GM23338 (cell line): ENCODE data around the gene TSPOAP1. TPM values are rescaled to one million over a fixed set of nuclear protein-coding genes. Genes with fewer than 3 reads are reported as not detected.

ENCODE experiments used
- ATAC-seq: fragments of 200-7000 bp; cut with Tn5 transposase; 3 replicates; pipeline ENCODE4 v1.9.1; 2020
- DNase-seq: peaks from one replicate; pipeline ENCODE4 v3.0.0-alpha.2; 2015; ENCODE audit warnings: low spot score
- H2AFZ ChIP-seq: fragments of 200-600 bp; sonication (generic); 2 replicates; pipeline ENCODE4 v1.8.0; 2016; ENCODE audit warnings: antibody characterized with exemption, mild to moderate bottlenecking, moderate library complexity
- H3F3A ChIP-seq: fragments of 200-600 bp; sonication (generic); replicated peaks from 2 replicates; pipeline ENCODE4 v1.8.0; 2017; ENCODE audit warnings: antibody characterized with exemption, mixed run types, low read depth
- H3K27ac ChIP-seq: fragments of 200-600 bp; sonication (generic); 2 replicates; pipeline ENCODE4 v1.6.1; 2016; ENCODE audit warnings: low read depth
- H3K27me3 ChIP-seq: fragments of 200-600 bp; sonication (generic); 2 replicates; pipeline ENCODE4 v1.8.0; 2016; ENCODE audit warnings: mild to moderate bottlenecking, mixed run types, moderate library complexity; ENCODE audit not compliant: insufficient read depth
- H3K36me3 ChIP-seq: fragments of 200-600 bp; sonication (generic); 2 replicates; pipeline ENCODE4 v1.8.0; 2016; ENCODE audit warnings: mild to moderate bottlenecking; ENCODE audit not compliant: insufficient read depth
- H3K4me1 ChIP-seq: fragments of 200-600 bp; sonication (generic); 2 replicates; pipeline ENCODE4 v1.8.0; 2016; ENCODE audit warnings: mild to moderate bottlenecking, moderate library complexity; ENCODE audit not compliant: insufficient read depth
- H3K4me2 ChIP-seq: fragments of 200-600 bp; sonication (generic); 2 replicates; pipeline ENCODE4 v1.7.1; 2017; ENCODE audit warnings: mixed run types
- H3K4me3 ChIP-seq: fragments of 200-600 bp; sonication (generic); 2 replicates; pipeline ENCODE4 v1.6.1; 2016; ENCODE audit warnings: mixed run types
- H3K79me2 ChIP-seq: fragments of 200-600 bp; sonication (generic); replicated peaks from 2 replicates; pipeline ENCODE4 v1.8.0; 2017; ENCODE audit warnings: mild to moderate bottlenecking; ENCODE audit not compliant: insufficient read depth
- H3K9me2 ChIP-seq: fragments of 200-600 bp; sonication (generic); 2 replicates; pipeline ENCODE4 v1.8.0; 2017; ENCODE audit not compliant: insufficient read depth
- H4K20me1 ChIP-seq: fragments of 200-600 bp; sonication (generic); replicated peaks from 2 replicates; pipeline ENCODE4 v1.8.0; 2017; ENCODE audit warnings: mild to moderate bottlenecking; ENCODE audit not compliant: insufficient read depth
- H3K27ac Mint-ChIP-seq: 2 replicates; pipeline ENCODE4 v1.8.0; 2020; ENCODE audit warnings: inconsistent platforms, mild to moderate bottlenecking, moderate library complexity, mixed read lengths
- H3K27me3 Mint-ChIP-seq: 3 replicates; pipeline ENCODE4 v1.8.0; 2022; ENCODE audit warnings: low read depth, mild to moderate bottlenecking, moderate library complexity, mixed read lengths, inconsistent platforms; ENCODE audit not compliant: insufficient read depth, poor library complexity
- H3K36me3 Mint-ChIP-seq: 3 replicates; pipeline ENCODE4 v1.8.0; 2021; ENCODE audit warnings: low read depth, mild to moderate bottlenecking, inconsistent platforms, moderate library complexity, mixed read lengths
- H3K4me1 Mint-ChIP-seq: 3 replicates; pipeline ENCODE4 v1.8.0; 2020; ENCODE audit warnings: mild to moderate bottlenecking, inconsistent platforms, mixed read lengths
- H3K4me3 Mint-ChIP-seq: 3 replicates; pipeline ENCODE4 v1.8.0; 2021; ENCODE audit warnings: moderate library complexity, mild to moderate bottlenecking, inconsistent platforms, mixed read lengths
- H3K9me3 Mint-ChIP-seq: 3 replicates; pipeline ENCODE4 v1.8.0; 2020; ENCODE audit warnings: moderate library complexity, mild to moderate bottlenecking, inconsistent platforms, mixed read lengths
- CREB1 ChIP-seq: fragments of 250-450 bp; sonication (Bioruptor Pico); IDR thresholded peaks from 2 replicates; pipeline ENCODE4 v1.5.0; 2020; ENCODE audit warnings: low read depth, mild to moderate bottlenecking, moderate library complexity
- ETS1 ChIP-seq: IDR thresholded peaks from 2 replicates; pipeline ENCODE4 v1.6.1; 2016; ENCODE audit warnings: antibody characterized with exemption
- EZH2 ChIP-seq: fragments of 200-600 bp; sonication (generic); IDR thresholded peaks from one replicate; pipeline ENCODE4 v1.8.0; 2017; ENCODE audit warnings: antibody characterized with exemption, mild to moderate bottlenecking, low read depth; ENCODE audit not compliant: unreplicated experiment
- EZH2phosphoT487 ChIP-seq: fragments of 200-600 bp; sonication (generic); IDR thresholded peaks from one replicate; pipeline ENCODE4 v1.8.1; 2018; ENCODE audit warnings: antibody characterized with exemption; ENCODE audit not compliant: unreplicated experiment
- JUNB ChIP-seq: IDR thresholded peaks from one replicate; pipeline ENCODE4 v1.6.1; 2016; ENCODE audit warnings: antibody characterized with exemption; ENCODE audit not compliant: unreplicated experiment
- NANOG ChIP-seq: IDR thresholded peaks from 2 replicates; pipeline ENCODE4 v1.6.1; 2016; ENCODE audit warnings: antibody characterized with exemption, borderline replicate concordance
- POLR2AphosphoS5 ChIP-seq: IDR thresholded peaks from 2 replicates; pipeline ENCODE4 v1.6.1; 2016; ENCODE audit warnings: antibody characterized with exemption, low read depth
- STAT1 ChIP-seq: IDR thresholded peaks from one replicate; pipeline ENCODE4 v1.6.1; 2016; ENCODE audit warnings: antibody characterized with exemption; ENCODE audit not compliant: unreplicated experiment
- ZNF114 ChIP-seq: fragments of 250-450 bp; sonication (Bioruptor Pico); IDR thresholded peaks from 2 replicates; pipeline ENCODE4 v1.5.0; 2020; ENCODE audit warnings: mild to moderate bottlenecking, moderate library complexity
- ZNF331 ChIP-seq: fragments of 250-450 bp; sonication (Bioruptor Pico); IDR thresholded peaks from 2 replicates; pipeline ENCODE4 v1.5.0; 2020; ENCODE audit warnings: low read depth, mild to moderate bottlenecking, moderate library complexity
- polyA plus RNA-seq: library from polyadenylated mRNA; unstranded; fragments of >200 nt; fragmentation: Nextera tagmentation; extraction: Ambion mirVana; gene quantifications from 2 replicates; pipeline ENCODE4 v1.2.1, GENCODE V29; 2016
- total RNA-seq: library from RNA; depleted of rRNA; stranded (reverse); fragments of >200 nt; shearing (Covaris generic); gene quantifications from 2 replicates; pipeline ENCODE4 v1.2.3, GENCODE V29; 2014
- TF ChIP-seq, protein P1 (sequence below): fragments of 250-450 bp; sonication (Bioruptor Pico); IDR thresholded peaks from 2 replicates; pipeline ENCODE4 v1.5.0; 2020; ENCODE audit warnings: mild to moderate bottlenecking, moderate library complexity
- TF ChIP-seq, protein P2 (sequence below), 2 experiments: fragments of 200-600 bp in 1 of 2; sonication (generic) in 1 of 2; conservative IDR thresholded peaks; 2 replicates each; pipeline versions ENCODE4 v1.5.1 to v1.6.1; 2016 to 2017; ENCODE audit warnings: antibody characterized with exemption in 2 of 2, low read depth in 2 of 2, mild to moderate bottlenecking in 2 of 2, moderate library complexity in 1 of 2

The TSPOAP1 gene
- total and polyA plus RNA-seq, 2 experiments from 2014 or later = 7.3 to 11.8 TPM

GRCh38 chr17:58289869-58290268, 38.7 kb downstream of the TSPOAP1 start (continued):
- TF ChIP-seq, protein P1, sequence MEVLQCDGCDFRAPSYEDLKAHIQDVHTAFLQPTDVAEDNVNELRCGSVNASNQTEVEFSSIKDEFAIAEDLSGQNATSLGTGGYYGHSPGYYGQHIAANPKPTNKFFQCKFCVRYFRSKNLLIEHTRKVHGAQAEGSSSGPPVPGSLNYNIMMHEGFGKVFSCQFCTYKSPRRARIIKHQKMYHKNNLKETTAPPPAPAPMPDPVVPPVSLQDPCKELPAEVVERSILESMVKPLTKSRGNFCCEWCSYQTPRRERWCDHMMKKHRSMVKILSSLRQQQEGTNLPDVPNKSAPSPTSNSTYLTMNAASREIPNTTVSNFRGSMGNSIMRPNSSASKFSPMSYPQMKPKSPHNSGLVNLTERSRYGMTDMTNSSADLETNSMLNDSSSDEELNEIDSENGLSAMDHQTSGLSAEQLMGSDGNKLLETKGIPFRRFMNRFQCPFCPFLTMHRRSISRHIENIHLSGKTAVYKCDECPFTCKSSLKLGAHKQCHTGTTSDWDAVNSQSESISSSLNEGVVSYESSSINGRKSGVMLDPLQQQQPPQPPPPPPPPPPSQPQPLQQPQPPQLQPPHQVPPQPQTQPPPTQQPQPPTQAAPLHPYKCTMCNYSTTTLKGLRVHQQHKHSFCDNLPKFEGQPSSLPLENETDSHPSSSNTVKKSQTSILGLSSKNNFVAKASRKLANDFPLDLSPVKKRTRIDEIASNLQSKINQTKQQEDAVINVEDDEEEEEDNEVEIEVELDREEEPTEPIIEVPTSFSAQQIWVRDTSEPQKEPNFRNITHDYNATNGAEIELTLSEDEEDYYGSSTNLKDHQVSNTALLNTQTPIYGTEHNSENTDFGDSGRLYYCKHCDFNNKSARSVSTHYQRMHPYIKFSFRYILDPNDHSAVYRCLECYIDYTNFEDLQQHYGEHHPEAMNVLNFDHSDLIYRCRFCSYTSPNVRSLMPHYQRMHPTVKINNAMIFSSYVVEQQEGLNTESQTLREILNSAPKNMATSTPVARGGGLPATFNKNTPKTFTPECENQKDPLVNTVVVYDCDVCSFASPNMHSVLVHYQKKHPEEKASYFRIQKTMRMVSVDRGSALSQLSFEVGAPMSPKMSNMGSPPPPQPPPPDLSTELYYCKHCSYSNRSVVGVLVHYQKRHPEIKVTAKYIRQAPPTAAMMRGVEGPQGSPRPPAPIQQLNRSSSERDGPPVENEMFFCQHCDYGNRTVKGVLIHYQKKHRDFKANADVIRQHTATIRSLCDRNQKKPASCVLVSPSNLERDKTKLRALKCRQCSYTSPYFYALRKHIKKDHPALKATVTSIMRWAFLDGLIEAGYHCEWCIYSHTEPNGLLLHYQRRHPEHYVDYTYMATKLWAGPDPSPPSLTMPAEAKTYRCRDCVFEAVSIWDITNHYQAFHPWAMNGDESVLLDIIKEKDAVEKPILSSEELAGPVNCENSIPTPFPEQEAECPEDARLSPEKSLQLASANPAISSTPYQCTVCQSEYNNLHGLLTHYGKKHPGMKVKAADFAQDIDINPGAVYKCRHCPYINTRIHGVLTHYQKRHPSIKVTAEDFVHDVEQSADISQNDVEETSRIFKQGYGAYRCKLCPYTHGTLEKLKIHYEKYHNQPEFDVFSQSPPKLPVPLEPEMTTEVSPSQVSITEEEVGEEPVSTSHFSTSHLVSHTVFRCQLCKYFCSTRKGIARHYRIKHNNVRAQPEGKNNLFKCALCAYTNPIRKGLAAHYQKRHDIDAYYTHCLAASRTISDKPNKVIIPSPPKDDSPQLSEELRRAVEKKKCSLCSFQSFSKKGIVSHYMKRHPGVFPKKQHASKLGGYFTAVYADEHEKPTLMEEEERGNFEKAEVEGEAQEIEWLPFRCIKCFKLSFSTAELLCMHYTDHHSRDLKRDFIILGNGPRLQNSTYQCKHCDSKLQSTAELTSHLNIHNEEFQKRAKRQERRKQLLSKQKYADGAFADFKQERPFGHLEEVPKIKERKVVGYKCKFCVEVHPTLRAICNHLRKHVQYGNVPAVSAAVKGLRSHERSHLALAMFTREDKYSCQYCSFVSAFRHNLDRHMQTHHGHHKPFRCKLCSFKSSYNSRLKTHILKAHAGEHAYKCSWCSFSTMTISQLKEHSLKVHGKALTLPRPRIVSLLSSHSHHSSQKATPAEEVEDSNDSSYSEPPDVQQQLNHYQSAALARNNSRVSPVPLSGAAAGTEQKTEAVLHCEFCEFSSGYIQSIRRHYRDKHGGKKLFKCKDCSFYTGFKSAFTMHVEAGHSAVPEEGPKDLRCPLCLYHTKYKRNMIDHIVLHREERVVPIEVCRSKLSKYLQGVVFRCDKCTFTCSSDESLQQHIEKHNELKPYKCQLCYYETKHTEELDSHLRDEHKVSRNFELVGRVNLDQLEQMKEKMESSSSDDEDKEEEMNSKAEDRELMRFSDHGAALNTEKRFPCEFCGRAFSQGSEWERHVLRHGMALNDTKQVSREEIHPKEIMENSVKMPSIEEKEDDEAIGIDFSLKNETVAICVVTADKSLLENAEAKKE (CRISPR knock-in tag) = no peak
- TF ChIP-seq EZH2 = no peak
- TF ChIP-seq ZNF331 (CRISPR knock-in tag) = no peak
- no peak for TF ChIP-seq JUNB
- TF ChIP-seq, protein P2, sequence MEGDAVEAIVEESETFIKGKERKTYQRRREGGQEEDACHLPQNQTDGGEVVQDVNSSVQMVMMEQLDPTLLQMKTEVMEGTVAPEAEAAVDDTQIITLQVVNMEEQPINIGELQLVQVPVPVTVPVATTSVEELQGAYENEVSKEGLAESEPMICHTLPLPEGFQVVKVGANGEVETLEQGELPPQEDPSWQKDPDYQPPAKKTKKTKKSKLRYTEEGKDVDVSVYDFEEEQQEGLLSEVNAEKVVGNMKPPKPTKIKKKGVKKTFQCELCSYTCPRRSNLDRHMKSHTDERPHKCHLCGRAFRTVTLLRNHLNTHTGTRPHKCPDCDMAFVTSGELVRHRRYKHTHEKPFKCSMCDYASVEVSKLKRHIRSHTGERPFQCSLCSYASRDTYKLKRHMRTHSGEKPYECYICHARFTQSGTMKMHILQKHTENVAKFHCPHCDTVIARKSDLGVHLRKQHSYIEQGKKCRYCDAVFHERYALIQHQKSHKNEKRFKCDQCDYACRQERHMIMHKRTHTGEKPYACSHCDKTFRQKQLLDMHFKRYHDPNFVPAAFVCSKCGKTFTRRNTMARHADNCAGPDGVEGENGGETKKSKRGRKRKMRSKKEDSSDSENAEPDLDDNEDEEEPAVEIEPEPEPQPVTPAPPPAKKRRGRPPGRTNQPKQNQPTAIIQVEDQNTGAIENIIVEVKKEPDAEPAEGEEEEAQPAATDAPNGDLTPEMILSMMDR (conservative IDR thresholded peaks at IDR 0.05; ENCODE audit: low read depth in 2 of 2) = no peak
- TF ChIP-seq POLR2AphosphoS5 = no peak

GRCh38 chr17:58285422-58285810, 43.2 kb downstream of the TSPOAP1 start:
- Mint-ChIP-seq H3K36me3 (no peaks in the 10 kb centered on the region), H3K27me3 (peaks cover 4% of the 10 kb centered on the region), H3K4me1 (peaks cover 23% of the 10 kb centered on the region), H3K27ac (peak overlapping the region; percentile 90; the same call in 1 of the 2 replicates), H3K4me3 (no peak overlapping the region), H3K9me3 (no peaks in the 10 kb centered on the region)
- H3K9me2 ChIP-seq = peaks cover 5% of the 10 kb centered on the region; the same call in 1 of the 2 replicates
- H3K79me2 ChIP-seq = no peaks in the 10 kb centered on the region
- no peak for ATAC-seq
- H3K4me1 ChIP-seq = 0 out of 2 replicates have a peak, but pooled peaks cover 20% of the 10 kb centered on the region
- no peaks in the 10 kb centered on the region for H3F3A ChIP-seq
- H3K4me3 ChIP-seq = no peak overlapping the region
- no peaks in the 10 kb centered on the region for H4K20me1 ChIP-seq
- peaks cover 4% of the 10 kb centered on the region; the same call in 1 of the 2 replicates for H3K27me3 ChIP-seq
- peak overlapping the region; percentile 67 for H2AFZ ChIP-seq
- DNase-seq = no peak
- H3K4me2 ChIP-seq = peak overlapping the region; percentile 49; the same call in 1 of the 2 replicates
- no peaks in the 10 kb centered on the region for H3K36me3 ChIP-seq
- no peak overlapping the region for H3K27ac ChIP-seq
- TF ChIP-seq CREB1 (CRISPR knock-in tag) (no peak), ZNF114 (CRISPR knock-in tag) (no peak), ETS1 (no peak), EZH2 (no peak), NANOG (no peak), POLR2AphosphoS5 (no peak), STAT1 (no peak), EZH2phosphoT487 (no peak)
- TF ChIP-seq, protein P2 (conservative IDR thresholded peaks at IDR 0.05; ENCODE audit: low read depth in 2 of 2) = no peak
